SK-N-SH (cell line): ENCODE measurements around the gene SPATA3. TPM values are rescaled to one million over a fixed set of nuclear protein-coding genes. Genes with fewer than 3 reads are reported as not detected.

Source experiments
- CTCF ChIA-PET: fragments of 300-600, 350-600 bp; formaldehyde crosslinking; extraction: SDS; loops from one replicate; lab custom pipeline; 2021; lab: Yijun Ruan, JAX
- POLR2A ChIA-PET: fragments of 350-600 bp; sonication (Branson Sonifier 250); formaldehyde crosslinking; extraction: SDS; loops from one replicate; lab custom pipeline; 2020; ENCODE audit warnings: antibody characterized with exemption, inconsistent platforms; lab: Yijun Ruan, JAX
- DNase-seq: peaks from one replicate; pipeline ENCODE4 v3.0.0; 2012
- H2AFZ ChIP-seq: fragments of 200-600 bp; sonication (generic); 2 replicates; pipeline ENCODE4 v1.8.1; 2016; ENCODE audit warnings: antibody characterized with exemption, mild to moderate bottlenecking, low read depth
- H3F3A ChIP-seq: fragments of 200-600 bp; sonication (generic); replicated peaks from 2 replicates; pipeline ENCODE3; 2016; ENCODE audit warnings: antibody characterized with exemption, mild to moderate bottlenecking; ENCODE audit not compliant: insufficient read depth
- H3K27ac ChIP-seq, 2 experiments: fragments of 200-500 bp in 1 of 2; fragments of 200-600 bp in 1 of 2; sonication (Bioruptor generic) in 1 of 2; sonication (generic), shearing (Covaris generic) in 1 of 2; 2 replicates each; pipeline versions ENCODE4 v1.5.1 to v1.6.1; 2014 to 2016; ENCODE audit warnings: low read depth in 2 of 2, inconsistent platforms in 1 of 2, low read length in 1 of 2, mild to moderate bottlenecking in 1 of 2, mixed read lengths in 1 of 2
- H3K27me3 ChIP-seq: fragments of 200-600 bp; sonication (generic), shearing (Covaris generic); 2 replicates; pipeline ENCODE4 v1.6.1; 2016; ENCODE audit warnings: mixed run types; ENCODE audit not compliant: insufficient read depth
- H3K36me3 ChIP-seq, 2 experiments: fragments of 200-500 bp in 1 of 2; fragments of 200-600 bp in 1 of 2; sonication (Bioruptor generic) in 1 of 2; sonication (generic) in 1 of 2; replicated peaks in 1 of 2; 2 replicates each; pipeline versions ENCODE3 to v1.5.1; 2014 to 2016; ENCODE audit warnings: low read length in 1 of 2, mild to moderate bottlenecking in 1 of 2; ENCODE audit not compliant: insufficient read depth in 2 of 2, control insufficient read depth in 1 of 2
- H3K4me1 ChIP-seq, 2 experiments: fragments of 200-500 bp in 1 of 2; fragments of 200-600 bp in 1 of 2; sonication (Bioruptor generic) in 1 of 2; sonication (generic), shearing (Covaris generic) in 1 of 2; 2 replicates each; pipeline versions ENCODE4 v1.5.1 to v1.6.1; 2014 to 2016; ENCODE audit warnings: low read depth in 1 of 2, low read length in 1 of 2, mixed run types in 1 of 2; ENCODE audit not compliant: insufficient read depth in 2 of 2, control insufficient read depth in 1 of 2
- H3K4me2 ChIP-seq: fragments of 200-600 bp; sonication (generic), shearing (Covaris generic); 2 replicates; pipeline ENCODE4 v1.6.1; 2017; ENCODE audit warnings: mixed run types
- H3K4me3 ChIP-seq, 2 experiments: fragments of 200-500 bp in 1 of 2; fragments of 200-600 bp in 1 of 2; sonication (Bioruptor generic) in 1 of 2; sonication (generic), shearing (Covaris generic) in 1 of 2; 2 replicates each; pipeline versions ENCODE4 v1.5.1 to v1.8.1; 2014 to 2016; ENCODE audit warnings: low read depth in 2 of 2, inconsistent platforms in 1 of 2, low read length in 1 of 2, mild to moderate bottlenecking in 1 of 2, mixed read lengths in 1 of 2, moderate library complexity in 1 of 2
- H3K79me2 ChIP-seq: fragments of 200-600 bp; sonication (generic); 2 replicates; pipeline ENCODE4 v1.8.1; 2017; ENCODE audit warnings: mild to moderate bottlenecking; ENCODE audit not compliant: insufficient read depth
- H3K9ac ChIP-seq: fragments of 200-600 bp; sonication (generic); 2 replicates; pipeline ENCODE4 v1.6.1; 2017; ENCODE audit warnings: mixed run types
- H3K9me2 ChIP-seq: fragments of 200-600 bp; sonication (generic); 2 replicates; pipeline ENCODE4 v1.6.1; 2017; ENCODE audit warnings: mixed run types
- H3K9me3 ChIP-seq: fragments of 200-600 bp; sonication (generic); 2 replicates; pipeline ENCODE4 v1.6.1; 2017; ENCODE audit warnings: mixed run types, mild to moderate bottlenecking, moderate library complexity
- H4K20me1 ChIP-seq: fragments of 200-600 bp; sonication (generic); 2 replicates; pipeline ENCODE4 v1.6.1; 2017; ENCODE audit warnings: mild to moderate bottlenecking, mixed run types; ENCODE audit not compliant: insufficient read depth
- ELF1 ChIP-seq: IDR thresholded peaks from 2 replicates; pipeline ENCODE4 v1.4.0; 2012
- FOXJ3 ChIP-seq: sonication (generic); formaldehyde crosslinking; IDR thresholded peaks from 2 replicates; pipeline ENCODE4 v1.5.1; 2020; ENCODE audit warnings: mild to moderate bottlenecking, missing genetic modification reagents
- FOXM1 ChIP-seq: IDR thresholded peaks from 2 replicates; pipeline ENCODE4 v1.4.0; 2012; ENCODE audit warnings: low read depth, mild to moderate bottlenecking
- JUND ChIP-seq: IDR thresholded peaks from 2 replicates; pipeline ENCODE4 v1.4.0; 2012
- NFIC ChIP-seq: IDR thresholded peaks from 2 replicates; pipeline ENCODE4 v1.4.0; 2012; ENCODE audit warnings: borderline replicate concordance
- NRF1 ChIP-seq: IDR thresholded peaks from 2 replicates; pipeline ENCODE4 v1.6.1; 2012; ENCODE audit warnings: low read depth, mild to moderate bottlenecking, low read length
- RXRA ChIP-seq: IDR thresholded peaks from 2 replicates; pipeline ENCODE4 v1.4.0; 2012; ENCODE audit warnings: low read depth, mild to moderate bottlenecking, borderline replicate concordance
- SMC3 ChIP-seq: IDR thresholded peaks from 2 replicates; pipeline ENCODE4 v1.6.1; 2012; ENCODE audit warnings: low read depth, low read length, improper control_type of control experiment
- TAF1 ChIP-seq: IDR thresholded peaks from 2 replicates; pipeline ENCODE4 v1.6.1; 2012; ENCODE audit warnings: low read depth, mild to moderate bottlenecking, low read length, moderate library complexity, borderline replicate concordance
- YY1 ChIP-seq: IDR thresholded peaks from 2 replicates; pipeline ENCODE4 v1.4.0; 2012; ENCODE audit warnings: low read depth, mild to moderate bottlenecking
- WGBS: methylation state at CpG from one replicate; pipeline ENCODE4 v1.1.6; 2017; ENCODE audit warnings: low lambda C conversion rate; 5-methylcytosine and 5-hydroxymethylcytosine counted together
- polyA plus RNA-seq, 3 experiments: library from polyadenylated mRNA; depleted of rRNA; stranded (reverse); fragments of >200 nt; gene quantifications; 2 replicates each; pipeline ENCODE4 v1.2.3, GENCODE V29; 2012
- TF ChIP-seq, protein P1 (sequence below): fragments of 200-600 bp; sonication (generic); IDR thresholded peaks from 2 replicates; pipeline ENCODE4 v1.6.1; 2017; ENCODE audit warnings: antibody characterized with exemption, mild to moderate bottlenecking, moderate library complexity
- TF ChIP-seq, protein P2 (sequence below): fragments of 150-350 bp; IDR thresholded peaks from 2 replicates; pipeline ENCODE4 v1.6.1; 2016; ENCODE audit warnings: mild to moderate bottlenecking, low read depth, low read length
- TF ChIP-seq, protein P3 (sequence below): IDR thresholded peaks from 2 replicates; pipeline ENCODE4 v1.4.0; 2012; ENCODE audit warnings: low read depth
- TF ChIP-seq, protein P4 (sequence below): IDR thresholded peaks from 2 replicates; pipeline ENCODE4 v1.6.1; 2012; ENCODE audit warnings: mild to moderate bottlenecking, low read depth, low read length, moderate library complexity

SPATA3 gene
- polyA plus RNA-seq, 1 of the 3 experiments (the other 2 are of a cell fraction), result not detected

DNA sequence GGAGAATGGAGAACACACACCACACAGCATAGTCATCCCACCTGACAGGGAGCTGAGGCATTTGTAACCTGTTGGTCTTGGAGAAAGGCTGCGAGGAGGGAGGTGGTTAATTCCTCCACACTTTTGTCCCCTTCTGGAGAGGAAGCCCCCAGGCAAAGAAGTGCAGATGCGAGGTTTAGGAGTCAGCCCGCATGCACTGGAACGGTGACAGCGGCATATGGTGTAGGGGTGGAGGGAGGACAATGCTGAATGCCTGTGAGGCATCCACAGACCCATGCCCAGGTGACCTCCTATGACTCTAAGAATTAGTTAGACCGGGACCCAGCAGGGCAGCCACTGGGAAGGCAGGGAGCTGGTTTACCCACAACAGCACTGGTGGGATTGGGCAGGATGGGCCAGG, 12.2 kb downstream of the SPATA3 start:
- Histone ChIP-seq H3K9ac (no peak overlapping the region), H3K4me2 (no peak overlapping the region), H3K36me3 (no peaks in the 10 kb centered on the region)
- TF ChIP-seq JUND, result no peak
- TF ChIP-seq TAF1, result no peak
- TF ChIP-seq, protein P1, sequence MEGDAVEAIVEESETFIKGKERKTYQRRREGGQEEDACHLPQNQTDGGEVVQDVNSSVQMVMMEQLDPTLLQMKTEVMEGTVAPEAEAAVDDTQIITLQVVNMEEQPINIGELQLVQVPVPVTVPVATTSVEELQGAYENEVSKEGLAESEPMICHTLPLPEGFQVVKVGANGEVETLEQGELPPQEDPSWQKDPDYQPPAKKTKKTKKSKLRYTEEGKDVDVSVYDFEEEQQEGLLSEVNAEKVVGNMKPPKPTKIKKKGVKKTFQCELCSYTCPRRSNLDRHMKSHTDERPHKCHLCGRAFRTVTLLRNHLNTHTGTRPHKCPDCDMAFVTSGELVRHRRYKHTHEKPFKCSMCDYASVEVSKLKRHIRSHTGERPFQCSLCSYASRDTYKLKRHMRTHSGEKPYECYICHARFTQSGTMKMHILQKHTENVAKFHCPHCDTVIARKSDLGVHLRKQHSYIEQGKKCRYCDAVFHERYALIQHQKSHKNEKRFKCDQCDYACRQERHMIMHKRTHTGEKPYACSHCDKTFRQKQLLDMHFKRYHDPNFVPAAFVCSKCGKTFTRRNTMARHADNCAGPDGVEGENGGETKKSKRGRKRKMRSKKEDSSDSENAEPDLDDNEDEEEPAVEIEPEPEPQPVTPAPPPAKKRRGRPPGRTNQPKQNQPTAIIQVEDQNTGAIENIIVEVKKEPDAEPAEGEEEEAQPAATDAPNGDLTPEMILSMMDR, result no peak
- TF ChIP-seq NRF1, result no peak
- TF ChIP-seq, protein P2, sequence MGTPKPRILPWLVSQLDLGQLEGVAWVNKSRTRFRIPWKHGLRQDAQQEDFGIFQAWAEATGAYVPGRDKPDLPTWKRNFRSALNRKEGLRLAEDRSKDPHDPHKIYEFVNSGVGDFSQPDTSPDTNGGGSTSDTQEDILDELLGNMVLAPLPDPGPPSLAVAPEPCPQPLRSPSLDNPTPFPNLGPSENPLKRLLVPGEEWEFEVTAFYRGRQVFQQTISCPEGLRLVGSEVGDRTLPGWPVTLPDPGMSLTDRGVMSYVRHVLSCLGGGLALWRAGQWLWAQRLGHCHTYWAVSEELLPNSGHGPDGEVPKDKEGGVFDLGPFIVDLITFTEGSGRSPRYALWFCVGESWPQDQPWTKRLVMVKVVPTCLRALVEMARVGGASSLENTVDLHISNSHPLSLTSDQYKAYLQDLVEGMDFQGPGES, result no peak
- no peak for TF ChIP-seq YY1
- TF ChIP-seq, all 33 proteins: peak for 0
- POLR2A ChIA-PET, result no interaction called here
- Histone ChIP-seq H3K4me3 (no peak overlapping the region), H3K9me2 (no peaks in the 10 kb centered on the region), H3F3A (no peaks in the 10 kb centered on the region), H2AFZ (no peak overlapping the region), H4K20me1 (no peaks in the 10 kb centered on the region), H3K79me2 (no peaks in the 10 kb centered on the region), H3K27ac (no peak overlapping the region), H3K27me3 (peaks cover 7% of the 10 kb centered on the region; the same call in 1 of the 2 replicates), H3K4me1 (no peaks in the 10 kb centered on the region), H3K9me3 (no peaks in the 10 kb centered on the region)
- DNase-seq, result no peak
- CTCF ChIA-PET, result interaction anchor here (0.6 to 4.0 kb wide), 6 partner anchors 9 to 184 kb away, joined by 3 to 27 read pairs (median 6); no protein-coding TSS in a partner anchor
- 54% methylated on average over 6 of the region's 6 CpGs for WGBS

DNA sequence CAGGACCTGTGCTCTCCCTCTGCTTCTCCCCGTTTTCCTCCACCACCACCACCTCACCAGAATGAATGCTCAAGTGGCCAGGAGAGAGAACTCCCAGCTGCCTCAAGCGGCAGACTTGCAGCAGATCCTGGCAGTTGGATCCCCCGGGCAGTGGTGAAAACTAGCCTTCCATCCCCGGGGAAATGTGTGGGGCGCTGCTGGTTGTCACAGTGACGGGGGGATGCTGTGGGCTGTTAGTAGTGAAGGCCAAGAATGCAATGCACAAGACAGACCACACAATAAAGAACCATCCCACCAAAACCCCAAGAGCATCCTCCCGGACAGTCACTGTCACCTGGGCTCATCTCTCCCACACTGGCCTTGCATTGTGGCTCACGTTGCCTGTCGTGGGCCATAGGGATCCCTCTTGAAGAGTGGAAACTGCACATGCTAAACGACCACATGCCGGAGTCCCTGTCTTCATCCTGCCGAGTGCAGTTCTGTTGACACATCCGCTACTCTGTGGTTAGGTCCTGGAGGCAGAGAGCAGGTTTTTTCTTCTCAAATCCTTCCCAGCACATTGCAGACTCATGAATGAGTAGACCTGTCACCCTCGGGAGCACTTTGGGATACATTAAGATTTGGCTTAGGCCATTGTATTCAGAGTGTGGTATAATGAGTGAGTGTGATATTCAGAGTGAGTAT, 13.5 kb downstream of the SPATA3 start:
- H3K9me2 ChIP-seq, result no peaks in the 10 kb centered on the region
- H3K4me2 ChIP-seq, result no peak overlapping the region
- no peaks in the 10 kb centered on the region for H3K4me1 ChIP-seq
- H4K20me1 ChIP-seq, result no peaks in the 10 kb centered on the region
- no peak overlapping the region for H2AFZ ChIP-seq
- WGBS, result 24% methylated on average over 11 of the region's 14 CpGs
- H3K4me3 ChIP-seq, result no peak overlapping the region
- CTCF ChIA-PET, result interaction anchor here (1.6 to 4.0 kb wide), 2 partner anchors 22 to 185 kb away, joined by 6 to 27 read pairs; no protein-coding TSS in a partner anchor
- no peaks in the 10 kb centered on the region for H3F3A ChIP-seq
- TF ChIP-seq YY1, result no peak
- TF ChIP-seq TAF1, result no peak
- TF ChIP-seq, protein P3, sequence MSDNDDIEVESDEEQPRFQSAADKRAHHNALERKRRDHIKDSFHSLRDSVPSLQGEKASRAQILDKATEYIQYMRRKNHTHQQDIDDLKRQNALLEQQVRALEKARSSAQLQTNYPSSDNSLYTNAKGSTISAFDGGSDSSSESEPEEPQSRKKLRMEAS, result no peak
- no peak for TF ChIP-seq FOXM1
- no peak for TF ChIP-seq FOXJ3 (CRISPR knock-in tag)
- TF ChIP-seq, protein P4, sequence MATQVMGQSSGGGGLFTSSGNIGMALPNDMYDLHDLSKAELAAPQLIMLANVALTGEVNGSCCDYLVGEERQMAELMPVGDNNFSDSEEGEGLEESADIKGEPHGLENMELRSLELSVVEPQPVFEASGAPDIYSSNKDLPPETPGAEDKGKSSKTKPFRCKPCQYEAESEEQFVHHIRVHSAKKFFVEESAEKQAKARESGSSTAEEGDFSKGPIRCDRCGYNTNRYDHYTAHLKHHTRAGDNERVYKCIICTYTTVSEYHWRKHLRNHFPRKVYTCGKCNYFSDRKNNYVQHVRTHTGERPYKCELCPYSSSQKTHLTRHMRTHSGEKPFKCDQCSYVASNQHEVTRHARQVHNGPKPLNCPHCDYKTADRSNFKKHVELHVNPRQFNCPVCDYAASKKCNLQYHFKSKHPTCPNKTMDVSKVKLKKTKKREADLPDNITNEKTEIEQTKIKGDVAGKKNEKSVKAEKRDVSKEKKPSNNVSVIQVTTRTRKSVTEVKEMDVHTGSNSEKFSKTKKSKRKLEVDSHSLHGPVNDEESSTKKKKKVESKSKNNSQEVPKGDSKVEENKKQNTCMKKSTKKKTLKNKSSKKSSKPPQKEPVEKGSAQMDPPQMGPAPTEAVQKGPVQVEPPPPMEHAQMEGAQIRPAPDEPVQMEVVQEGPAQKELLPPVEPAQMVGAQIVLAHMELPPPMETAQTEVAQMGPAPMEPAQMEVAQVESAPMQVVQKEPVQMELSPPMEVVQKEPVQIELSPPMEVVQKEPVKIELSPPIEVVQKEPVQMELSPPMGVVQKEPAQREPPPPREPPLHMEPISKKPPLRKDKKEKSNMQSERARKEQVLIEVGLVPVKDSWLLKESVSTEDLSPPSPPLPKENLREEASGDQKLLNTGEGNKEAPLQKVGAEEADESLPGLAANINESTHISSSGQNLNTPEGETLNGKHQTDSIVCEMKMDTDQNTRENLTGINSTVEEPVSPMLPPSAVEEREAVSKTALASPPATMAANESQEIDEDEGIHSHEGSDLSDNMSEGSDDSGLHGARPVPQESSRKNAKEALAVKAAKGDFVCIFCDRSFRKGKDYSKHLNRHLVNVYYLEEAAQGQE, result no peak
- no peak for TF ChIP-seq SMC3
- TF ChIP-seq ELF1, result no peak
- no peak for TF ChIP-seq NFIC
- no peak for TF ChIP-seq RXRA
- TF ChIP-seq, all 33 proteins: peak for 0
- H3K36me3 ChIP-seq, result no peaks in the 10 kb centered on the region
- no peak overlapping the region for H3K9ac ChIP-seq
- no peaks in the 10 kb centered on the region for H3K9me3 ChIP-seq
- H3K27ac ChIP-seq, result no peak overlapping the region
- POLR2A ChIA-PET, result no interaction called here
- no peak for DNase-seq
- H3K27me3 ChIP-seq, result peaks cover 4% of the 10 kb centered on the region; the same call in 1 of the 2 replicates
- H3K79me2 ChIP-seq, result no peaks in the 10 kb centered on the region
